ENCODE results near the gene UNC5B.

UNC5B gene

GRCh38 chr10:71344154-71344925 lies 132.0 kb downstream of the UNC5B start:
- no peak for DNase-seq (ENCODE audit: low spot score)

DNA sequence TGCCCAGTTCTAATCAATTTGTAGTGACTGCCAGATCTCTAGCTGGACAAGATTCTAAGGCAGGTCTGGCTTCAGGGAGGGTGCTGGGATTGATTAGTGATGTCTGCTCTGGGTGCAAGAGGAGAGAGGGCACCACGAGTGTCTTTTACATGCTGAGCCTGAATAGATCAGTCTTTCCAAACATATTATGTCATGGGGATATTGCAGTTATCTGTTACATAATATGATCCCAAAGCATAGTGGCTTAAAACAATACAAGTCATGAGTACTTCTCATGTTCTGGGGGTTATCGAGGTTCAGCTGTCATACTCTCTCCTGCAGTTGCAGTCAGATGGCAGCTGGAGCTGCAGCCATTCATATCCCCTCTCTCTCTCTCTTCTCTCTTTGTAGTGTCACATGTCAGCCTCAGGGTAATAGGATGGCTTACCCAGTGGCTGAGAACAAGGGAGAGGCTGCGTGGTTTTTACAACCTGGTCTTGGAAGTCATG lies 132.7 kb downstream of the UNC5B start:
- no peak for DNase-seq (ENCODE audit: low spot score)

DNA sequence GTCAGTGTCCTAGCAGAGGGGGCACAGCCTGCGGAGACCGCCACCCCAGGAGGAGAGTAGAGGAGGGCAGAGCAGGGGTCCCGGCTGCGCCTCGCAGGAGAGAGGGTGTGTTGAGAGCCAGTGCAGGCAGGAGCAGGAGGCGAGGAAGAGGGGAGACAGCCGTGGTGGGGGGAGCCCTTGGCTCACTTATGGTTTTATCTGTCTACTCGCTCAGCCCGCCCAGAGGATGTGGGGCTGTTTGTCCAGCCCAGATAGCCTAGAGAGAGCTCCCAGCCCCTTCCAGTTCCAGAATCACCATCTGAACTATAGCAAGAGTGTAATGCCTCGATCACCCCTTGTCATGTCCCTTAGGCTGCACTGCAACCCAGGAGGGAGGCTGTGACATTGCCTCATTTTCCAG lies 133.3 kb downstream of the UNC5B start:
- no peak for DNase-seq (ENCODE audit: low spot score)

- no peak for DNase-seq (ENCODE audit: low spot score)
Observed at GRCh38 chr10:71346731-71347130, 134.4 kb downstream of the UNC5B start.

GRCh38 chr10:71347587-71348395 lies 135.4 kb downstream of the UNC5B start:
- no peak for DNase-seq (ENCODE audit: low spot score)

DNA sequence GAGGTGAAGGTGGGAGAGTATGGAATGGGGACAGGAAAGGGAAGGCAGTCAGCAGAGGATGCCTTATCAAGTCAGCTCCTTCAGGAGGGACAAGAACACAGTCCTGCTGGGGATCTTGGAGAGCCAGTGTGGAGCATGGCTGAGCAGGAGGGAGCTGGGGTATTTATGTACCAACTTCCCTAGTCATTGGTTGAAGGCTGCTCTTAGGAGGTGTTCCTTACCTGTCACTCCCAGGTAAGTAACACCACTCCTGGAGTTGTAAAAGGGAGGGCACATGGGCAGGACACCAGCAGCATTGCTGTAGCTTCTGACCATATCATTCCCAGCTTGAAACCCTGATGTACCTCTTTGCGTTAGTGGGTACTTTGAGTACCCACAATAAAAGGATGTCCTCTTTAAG lies 136.5 kb downstream of the UNC5B start:
- DNase-seq (ENCODE audit: low spot score): no peak

GRCh38 chr10:71349406-71349805 lies 137.0 kb downstream of the UNC5B start:
- no peak for DNase-seq (ENCODE audit: low spot score)

DNA sequence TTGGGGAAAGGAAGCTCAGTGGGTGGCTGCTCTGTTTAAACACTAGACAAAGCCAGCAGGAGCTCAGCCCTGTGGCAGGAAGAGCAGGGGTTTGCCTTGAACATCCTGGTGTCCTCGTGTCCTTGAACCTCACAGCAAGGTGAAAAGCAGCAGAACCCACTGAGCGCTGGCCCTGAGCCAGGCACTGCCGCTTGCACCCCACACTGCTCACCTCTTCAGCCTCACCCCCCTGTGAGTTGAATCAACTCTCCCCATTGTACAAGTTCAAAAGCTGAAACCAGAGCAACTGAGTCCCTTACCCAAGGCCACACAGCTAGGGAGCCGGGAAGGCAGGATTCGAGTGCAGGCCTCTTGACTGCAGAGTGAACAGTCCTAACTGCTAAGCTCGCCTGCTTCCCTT lies 138.7 kb downstream of the UNC5B start:
- DNase-seq (ENCODE audit: low spot score): no peak

- DNase-seq (ENCODE audit: low spot score): no peak
Observed at GRCh38 chr10:71351628-71352319, 139.4 kb downstream of the UNC5B start.

Measured in D341Med (cell line).